Peyer's patch (tissue), 4 donors: Measurements from ENCODE around the gene STYX.

Experiments used
- CTCF ChIP-seq, 6 experiments: fragments of 450-650 bp in 4 of 6; fragments of 200-600 bp in 2 of 6; sonication (generic) in 1 of 6; IDR thresholded peaks; one replicate each; pipeline ENCODE4 v1.5.1; 2017 to 2019; ENCODE audit warnings: antibody characterized with exemption in 6 of 6, mild to moderate bottlenecking in 3 of 6, moderate library complexity in 1 of 6
- POLR2A ChIP-seq, 2 donors: fragments of 450-650 bp; IDR thresholded peaks; one replicate each; pipeline ENCODE4 v1.5.1; 2017; ENCODE audit warnings: antibody characterized with exemption in 2 of 2, mild to moderate bottlenecking in 2 of 2, moderate library complexity in 2 of 2

DNA sequence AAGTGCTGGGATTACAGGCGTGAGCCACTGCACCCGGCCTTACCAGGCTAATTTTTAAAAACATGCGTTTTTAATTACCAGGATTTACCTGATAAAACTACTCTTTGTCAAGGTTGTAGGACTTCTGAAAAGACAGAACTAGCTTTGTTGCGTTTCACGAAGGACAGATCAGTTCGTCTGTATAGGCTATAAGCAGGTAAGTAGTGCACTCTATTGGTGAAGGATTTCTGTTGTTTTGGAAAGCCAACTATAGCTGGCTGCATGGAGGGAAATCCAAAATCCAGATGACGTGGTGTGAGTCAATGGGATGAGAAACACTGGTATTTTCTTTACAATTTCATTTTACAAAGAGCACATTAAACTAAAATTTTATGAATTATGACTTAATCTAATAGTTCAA lies 46.9 kb downstream of the STYX start:
- TF ChIP-seq CTCF (IDR thresholded peaks at IDR 0.05) (no peak), POLR2A (IDR thresholded peaks at IDR 0.05) (no peak)
